GM23248 (cell line): ENCODE data around the gene HHATL.

Source experiments
- EZH2 ChIP-seq: fragments of 200-600 bp; sonication (generic); IDR thresholded peaks from 2 replicates; pipeline ENCODE4 v1.6.1; 2018; ENCODE audit warnings: antibody characterized with exemption, mild to moderate bottlenecking; ENCODE audit not compliant: insufficient read depth, poor library complexity, severe bottlenecking
- EZH2phosphoT487 ChIP-seq: fragments of 200-600 bp; sonication (generic); IDR thresholded peaks from 2 replicates; pipeline ENCODE4 v1.6.1; 2018; ENCODE audit warnings: antibody characterized with exemption, moderate library complexity, mild to moderate bottlenecking, low read depth; ENCODE audit not compliant: insufficient read depth

GRCh38 chr3:42690191-42690590 is 12.4 kb downstream of the HHATL start:
- TF ChIP-seq EZH2 (no peak), EZH2phosphoT487 (no peak)
